Spleen (tissue), 11 donors: ENCODE results near the gene TENM4. TPM values are rescaled to one million over a fixed set of nuclear protein-coding genes. Genes with fewer than 3 reads are reported as not detected.

ENCODE experiments used
- DNase-seq: peaks from one replicate; pipeline ENCODE4 v3.0.0-alpha.2; 2020
- H3K27ac ChIP-seq, 8 donors: fragments of 200-600 bp; sonication (generic) in 7 of 8; 1 replicate in 4 of 8; 2 replicates in 4 of 8; pipeline versions ENCODE4 v1.5.0 to v1.8.0; 2016 to 2021; ENCODE audit warnings: inconsistent platforms in 4 of 8, mild to moderate bottlenecking in 4 of 8, moderate library complexity in 1 of 8
- H3K27me3 ChIP-seq, 7 donors: fragments of 200-600 bp; sonication (generic) in 6 of 7; replicated peaks in 1 of 7; 1 replicate in 4 of 7; 2 replicates in 3 of 7; pipeline versions ENCODE4 v1.5.0 to v1.8.0; 2016 to 2021; ENCODE audit warnings: inconsistent platforms in 3 of 7, mild to moderate bottlenecking in 1 of 7
- H3K36me3 ChIP-seq, 6 donors: fragments of 200-600 bp; sonication (generic) in 5 of 6; 1 replicate in 4 of 6; 2 replicates in 2 of 6; pipeline versions ENCODE4 v1.5.0 to v1.8.0; 2016 to 2021; ENCODE audit warnings: inconsistent platforms in 2 of 6
- H3K4me1 ChIP-seq, 6 donors: fragments of 200-600 bp; sonication (generic) in 5 of 6; 1 replicate in 3 of 6; 2 replicates in 3 of 6; pipeline versions ENCODE4 v1.5.0 to v1.8.0; 2016 to 2021; ENCODE audit warnings: inconsistent platforms in 3 of 6
- H3K4me3 ChIP-seq, 8 donors: fragments of 200-600 bp; sonication (generic) in 7 of 8; 1 replicate in 4 of 8; 2 replicates in 4 of 8; pipeline versions ENCODE4 v1.5.0 to v1.8.0; 2016 to 2021; ENCODE audit warnings: inconsistent platforms in 4 of 8, mild to moderate bottlenecking in 4 of 8, moderate library complexity in 2 of 8
- H3K9me3 ChIP-seq, 8 donors: fragments of 200-600 bp; sonication (generic) in 7 of 8; 1 replicate in 4 of 8; 2 replicates in 4 of 8; pipeline versions ENCODE4 v1.5.0 to v1.8.0; 2016 to 2021; ENCODE audit warnings: inconsistent platforms in 4 of 8
- POLR2A ChIP-seq, 3 donors: fragments of 450-650 bp; IDR thresholded peaks; one replicate each; pipeline ENCODE4 v1.5.1; 2017; ENCODE audit warnings: antibody characterized with exemption in 3 of 3, mild to moderate bottlenecking in 1 of 3
- POLR2AphosphoS5 ChIP-seq, 3 donors: sonication (generic); formaldehyde crosslinking; IDR thresholded peaks; one replicate each; pipeline ENCODE4 v1.5.1; 2017; ENCODE audit warnings: antibody characterized with exemption in 3 of 3
- WGBS, 5 donors: extraction: QIAGEN DNeasy Blood & Tissue Kit in 3 of 5; methylation state at CpG; one replicate each; pipeline versions ENCODE4 v1.1.5 to v1.1.7; 2013 to 2018; 5-methylcytosine and 5-hydroxymethylcytosine counted together
- intact Hi-C: fragments of 100-400 bp; cut with DNase I; formaldehyde crosslinking; loops from one replicate; pipeline ENCODE4 v1.15.0; 2023; ENCODE audit warnings: low total_unique reads
- polyA plus RNA-seq, 3 donors: library from polyadenylated mRNA; stranded (reverse); fragments of 200-250 nt; gene quantifications; one replicate each; pipeline ENCODE4 v1.2.1, GENCODE V29; 2013
- total RNA-seq, 7 donors: library from RNA; depleted of rRNA in 3 of 7; stranded (reverse); fragments of >200 nt in 3 of 7; fragmentation: NEBNext Ultra II Directional in 4 of 7; extraction: Animal tissue kit (Norgen Biotek cat#: 25700) in 4 of 7; gene quantifications; one replicate each; pipeline versions ENCODE4 v1.1.0 to v1.2.1, GENCODE V29; 2016 to 2021
- TF ChIP-seq, protein P1 (sequence below), 11 experiments: fragments of 200-600 bp in 7 of 11; fragments of 450-650 bp in 4 of 11; sonication (generic) in 4 of 11; IDR thresholded peaks in 8 of 11; conservative IDR thresholded peaks in 3 of 11; 1 replicate in 7 of 11; 2 replicates in 4 of 11; pipeline versions ENCODE4 v1.4.0 to v1.8.0; 2016 to 2021; ENCODE audit warnings: antibody characterized with exemption in 11 of 11, inconsistent platforms in 4 of 11, mild to moderate bottlenecking in 1 of 11
- donor health status: healthy with polysubstance abuse.
- donor health status: DM: no; HTN: no; CAD: no; lungs with moderate emphysema.
- donor health status: DM: no; HTN: no; CAD: no.
- donor health status: Bipolar disorder and iron deficiency.
- donor health status: healthy.
- donor health status: DM: no; HTN: no; CAD: no.
- donor health status: DM: yes; HTN: yes; CAD: no.

The TENM4 gene
- total and polyA plus RNA-seq, 10 donors: 0.09 to 4.5 (median 1.2) TPM

- TF ChIP-seq POLR2A (IDR thresholded peaks at IDR 0.05): no peak
- TF ChIP-seq, protein P1, sequence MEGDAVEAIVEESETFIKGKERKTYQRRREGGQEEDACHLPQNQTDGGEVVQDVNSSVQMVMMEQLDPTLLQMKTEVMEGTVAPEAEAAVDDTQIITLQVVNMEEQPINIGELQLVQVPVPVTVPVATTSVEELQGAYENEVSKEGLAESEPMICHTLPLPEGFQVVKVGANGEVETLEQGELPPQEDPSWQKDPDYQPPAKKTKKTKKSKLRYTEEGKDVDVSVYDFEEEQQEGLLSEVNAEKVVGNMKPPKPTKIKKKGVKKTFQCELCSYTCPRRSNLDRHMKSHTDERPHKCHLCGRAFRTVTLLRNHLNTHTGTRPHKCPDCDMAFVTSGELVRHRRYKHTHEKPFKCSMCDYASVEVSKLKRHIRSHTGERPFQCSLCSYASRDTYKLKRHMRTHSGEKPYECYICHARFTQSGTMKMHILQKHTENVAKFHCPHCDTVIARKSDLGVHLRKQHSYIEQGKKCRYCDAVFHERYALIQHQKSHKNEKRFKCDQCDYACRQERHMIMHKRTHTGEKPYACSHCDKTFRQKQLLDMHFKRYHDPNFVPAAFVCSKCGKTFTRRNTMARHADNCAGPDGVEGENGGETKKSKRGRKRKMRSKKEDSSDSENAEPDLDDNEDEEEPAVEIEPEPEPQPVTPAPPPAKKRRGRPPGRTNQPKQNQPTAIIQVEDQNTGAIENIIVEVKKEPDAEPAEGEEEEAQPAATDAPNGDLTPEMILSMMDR (IDR thresholded peaks at IDR 0.05 in 8 of 11, conservative IDR thresholded peaks at IDR 0.05 in 3 of 11): no peak
- no peak for DNase-seq
- Histone ChIP-seq H3K27ac (no peak overlapping the region), H3K9me3 (peaks cover 0 to 10% (median 0%) of the 10 kb centered on the region in 8 donors), H3K36me3 (no peaks in the 10 kb centered on the region), H3K4me1 (no peaks in the 10 kb centered on the region), H3K27me3 (peaks cover 0 to under 1% (median 0%) of the 10 kb centered on the region in 7 donors), H3K4me3 (no peak overlapping the region)
- intact Hi-C loops: no loop called here
- WGBS, 5 donors: 43 to 100% (median 85%) methylated on average over 1 to 3 of the region's 3 CpGs
Measured at GRCh38 chr11:79094616-79095015, 346.2 kb downstream of the TENM4 start.

DNA sequence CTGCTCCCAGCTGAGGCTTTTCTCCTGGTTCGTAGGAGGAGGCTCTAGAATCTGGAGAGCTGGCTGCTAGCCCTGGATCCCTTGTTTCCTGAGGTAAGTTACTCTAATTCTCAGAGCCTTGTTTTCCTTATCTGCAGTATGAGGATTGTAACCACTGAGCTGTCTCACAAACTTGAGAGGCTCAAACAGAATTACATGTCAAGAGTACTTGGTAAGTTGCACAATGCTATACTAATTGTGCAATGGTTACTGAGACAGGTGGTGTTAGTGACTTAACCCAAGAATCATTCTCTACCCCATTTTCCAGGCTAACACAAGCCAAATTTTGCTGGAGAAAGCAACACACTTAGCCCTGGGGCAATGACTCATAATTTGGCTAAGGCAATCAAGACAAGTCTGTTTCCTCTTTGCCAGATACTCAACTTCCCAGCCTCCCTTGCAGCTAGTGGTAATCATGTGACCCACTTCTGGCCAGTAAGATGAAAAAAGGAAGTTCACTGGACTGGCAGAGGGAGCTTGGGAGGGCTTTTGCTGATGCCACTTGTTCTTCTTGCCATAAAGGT lies 348.0 kb downstream of the TENM4 start:
- intact Hi-C loops: no loop called here
- Histone ChIP-seq H3K4me1 (no peaks in the 10 kb centered on the region), H3K4me3 (no peak overlapping the region), H3K27ac (no peak overlapping the region), H3K9me3 (peaks cover 0 to 10% (median 0%) of the 10 kb centered on the region in 8 donors), H3K27me3 (no peaks in the 10 kb centered on the region), H3K36me3 (no peaks in the 10 kb centered on the region)
- DNase-seq: no peak
- 74 to 95% (median 83%) methylated on average over 1 of the region's 1 CpG for WGBS, 5 donors
- TF ChIP-seq, protein P1 (IDR thresholded peaks at IDR 0.05 in 8 of 11, conservative IDR thresholded peaks at IDR 0.05 in 3 of 11): no peak
- TF ChIP-seq POLR2A (IDR thresholded peaks at IDR 0.05) (no peak), POLR2AphosphoS5 (IDR thresholded peaks at IDR 0.05) (no peak)

DNA sequence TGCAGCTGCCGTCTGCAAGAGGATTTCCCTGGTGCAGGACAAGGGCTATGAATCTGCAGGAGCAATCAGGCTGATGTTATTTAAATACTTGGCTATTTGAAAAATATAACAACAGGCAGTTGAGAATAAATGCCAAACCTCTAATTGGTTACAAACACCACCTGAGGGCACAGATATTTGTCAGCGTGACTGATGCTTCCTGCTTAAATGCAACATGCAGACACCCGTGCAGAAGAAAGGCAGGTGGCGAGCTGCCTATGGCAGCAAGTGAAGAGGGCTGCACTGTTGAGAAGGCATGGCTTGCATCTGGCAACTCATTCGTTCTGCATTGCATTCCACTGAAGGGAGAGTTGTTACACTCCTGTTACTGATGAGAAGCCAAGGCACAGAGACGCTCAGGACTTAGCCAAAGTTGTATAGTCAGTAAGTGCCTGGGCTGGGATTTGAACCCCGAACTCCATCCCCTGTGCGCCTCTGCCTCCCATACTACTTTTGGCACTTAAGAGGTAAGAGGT lies 350.6 kb downstream of the TENM4 start:
- intact Hi-C loops: no loop called here
- Histone ChIP-seq H3K27me3 (no peaks in the 10 kb centered on the region), H3K27ac (no peak overlapping the region), H3K4me3 (no peak overlapping the region), H3K36me3 (no peaks in the 10 kb centered on the region), H3K4me1 (peaks cover 0 to 4% (median 0%) of the 10 kb centered on the region in 6 donors), H3K9me3 (peaks cover 0 to 10% (median 0%) of the 10 kb centered on the region in 8 donors)
- TF ChIP-seq, protein P1 (IDR thresholded peaks at IDR 0.05 in 8 of 11, conservative IDR thresholded peaks at IDR 0.05 in 3 of 11): no peak
- TF ChIP-seq POLR2A (IDR thresholded peaks at IDR 0.05): no peak
- no peak for TF ChIP-seq POLR2AphosphoS5 (IDR thresholded peaks at IDR 0.05)
- WGBS, 5 donors: 69 to 83% (median 80%) methylated on average over 8 of the region's 8 CpGs
- DNase-seq: no peak

DNA sequence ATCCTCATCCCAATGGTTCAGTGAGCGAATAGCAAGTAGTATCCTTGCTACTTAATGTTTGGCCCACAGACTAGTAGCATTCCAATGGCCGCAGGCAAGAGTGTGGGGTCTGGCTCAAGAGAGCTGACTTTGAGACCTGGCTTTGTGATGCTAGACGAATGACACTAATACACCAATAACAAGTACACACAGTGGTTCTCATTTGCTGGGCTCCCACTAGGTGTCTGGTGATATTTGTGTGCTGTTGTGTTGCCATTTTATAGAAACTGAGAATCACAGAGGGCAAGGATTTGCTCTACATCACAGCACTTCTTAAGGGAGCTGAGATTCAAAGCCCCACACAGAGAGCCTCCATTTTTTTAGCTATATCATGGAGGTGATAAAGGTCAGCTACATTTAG lies 351.2 kb downstream of the TENM4 start:
- DNase-seq: no peak
- Histone ChIP-seq H3K27ac (no peak overlapping the region), H3K4me1 (peaks cover 0 to 4% (median 0%) of the 10 kb centered on the region in 6 donors), H3K36me3 (no peaks in the 10 kb centered on the region), H3K4me3 (no peak overlapping the region), H3K9me3 (peaks cover 0 to 10% (median 0%) of the 10 kb centered on the region in 8 donors), H3K27me3 (no peaks in the 10 kb centered on the region)
- intact Hi-C loops: no loop called here
- TF ChIP-seq POLR2AphosphoS5 (IDR thresholded peaks at IDR 0.05) (no peak), POLR2A (IDR thresholded peaks at IDR 0.05) (no peak)
- TF ChIP-seq, protein P1 (IDR thresholded peaks at IDR 0.05 in 8 of 11, conservative IDR thresholded peaks at IDR 0.05 in 3 of 11): no peak
- 83 to 96% (median 86%) methylated on average over 3 of the region's 3 CpGs for WGBS, 5 donors
